Astrocyte of the spinal cord (primary cell): ENCODE data around the gene NCKAP5.
A peak's percentile ranks its signal among the peaks of the same experiment; 100 is the strongest.

ENCODE experiments used
- DNase-seq: peaks from one replicate; pipeline ENCODE4 v3.0.0; 2011; ENCODE audit warnings: low read depth, low spot score
- H3K4me3 ChIP-seq: 2 replicates; pipeline ENCODE4 v1.5.1; 2011; ENCODE audit warnings: low read depth, mild to moderate bottlenecking, low read length, moderate library complexity
- CTCF ChIP-seq: IDR thresholded peaks from 2 replicates; pipeline ENCODE4 v1.5.1; 2012; ENCODE audit warnings: low read depth, mild to moderate bottlenecking, low read length, inconsistent platforms
- in situ Hi-C: cut with HindIII; loops from 2 replicates; pipeline ENCODE4 v1.10.0; 2017; ENCODE audit warnings: low sequenced_read_pairs

NCKAP5 gene

GRCh38 chr2:133421516-133422324, 146.5 kb downstream of the NCKAP5 start:
- no peak overlapping the region for H3K4me3 ChIP-seq
- DNase-seq = peak; percentile 61
- in situ Hi-C loops = no loop called here
- peak; percentile 13 for TF ChIP-seq CTCF

- in situ Hi-C loops = no loop called here
- TF ChIP-seq CTCF = no peak
- DNase-seq = no peak
- no peak overlapping the region for H3K4me3 ChIP-seq
These were observed 147.5 kb downstream of the NCKAP5 start for GRCh38 chr2:133420788-133421187.

- no peak overlapping the region for H3K4me3 ChIP-seq
- in situ Hi-C loops = no loop called here
- TF ChIP-seq CTCF = no peak
- no peak for DNase-seq
These were observed 149.6 kb downstream of the NCKAP5 start for GRCh38 chr2:133418671-133419070.

DNA sequence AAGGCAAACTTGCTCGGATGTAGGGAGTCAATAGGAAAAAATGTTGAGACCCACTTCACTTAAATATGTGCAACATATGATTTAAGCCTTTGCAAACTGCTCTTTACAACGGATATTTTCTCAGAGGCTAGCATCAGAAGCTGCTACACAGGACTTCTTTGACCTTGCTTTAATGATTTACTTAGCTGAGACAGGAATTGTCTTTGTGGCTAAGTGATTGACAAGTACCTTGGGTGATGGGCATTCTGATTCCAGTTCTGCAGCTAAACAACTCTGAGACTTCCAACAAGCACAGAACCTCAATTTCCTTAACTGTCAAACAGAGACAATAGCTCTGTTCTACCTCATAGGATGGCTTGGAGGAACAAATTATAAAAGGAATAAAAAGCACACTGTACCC, 150.2 kb downstream of the NCKAP5 start:
- TF ChIP-seq CTCF = no peak
- H3K4me3 ChIP-seq = no peak overlapping the region
- in situ Hi-C loops = no loop called here
- no peak for DNase-seq

DNA sequence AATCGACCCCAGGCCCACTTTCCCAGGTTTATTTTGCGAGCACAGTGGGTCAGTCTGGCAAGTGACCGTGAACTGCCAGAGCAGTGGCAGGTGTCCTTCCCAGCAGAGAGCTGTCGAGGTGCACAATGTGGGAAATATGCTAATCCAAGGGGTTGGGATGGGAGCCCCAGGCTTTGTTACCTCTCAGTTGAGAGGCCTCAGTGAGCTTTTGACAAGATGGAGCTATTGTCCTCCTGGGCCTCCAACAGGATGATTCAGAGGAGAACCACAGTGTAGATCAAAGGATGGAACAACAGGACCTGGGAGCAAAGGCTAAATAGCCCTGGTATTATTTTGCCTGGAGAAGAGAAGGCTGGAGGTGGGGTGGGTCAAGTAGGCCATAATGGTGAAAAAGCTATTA, 150.8 kb downstream of the NCKAP5 start:
- in situ Hi-C loops = no loop called here
- DNase-seq = no peak
- no peak for TF ChIP-seq CTCF
- H3K4me3 ChIP-seq = no peak overlapping the region

DNA sequence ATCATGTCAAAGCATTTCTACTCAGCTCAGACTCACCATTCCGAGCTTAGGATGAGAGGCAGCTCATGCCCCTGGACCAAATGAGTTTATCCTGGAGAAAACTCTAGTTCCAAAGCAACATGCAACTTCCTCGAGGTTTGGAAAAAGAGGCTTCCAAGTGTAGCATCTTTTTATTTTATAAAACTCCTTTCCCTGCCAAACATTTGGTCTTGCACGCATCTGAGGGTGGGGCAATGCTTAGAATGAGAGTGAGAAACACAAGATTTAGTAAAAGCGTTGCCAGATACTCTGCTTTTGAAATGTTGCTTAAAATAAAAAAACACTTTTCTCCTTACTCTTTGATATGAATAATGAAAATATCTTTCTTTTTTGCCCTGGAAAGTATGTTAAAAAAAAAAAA, 151.5 kb downstream of the NCKAP5 start:
- DNase-seq = no peak
- in situ Hi-C loops = no loop called here
- no peak overlapping the region for H3K4me3 ChIP-seq
- TF ChIP-seq CTCF = no peak
